ENCODE results near the gene CNOT11.
"Not testable (repeated sequence)": the region's sequence is repeated elsewhere in the genome, so short reads cannot be mapped to it uniquely, and the experiment has no call there.

The CNOT11 gene

DNA sequence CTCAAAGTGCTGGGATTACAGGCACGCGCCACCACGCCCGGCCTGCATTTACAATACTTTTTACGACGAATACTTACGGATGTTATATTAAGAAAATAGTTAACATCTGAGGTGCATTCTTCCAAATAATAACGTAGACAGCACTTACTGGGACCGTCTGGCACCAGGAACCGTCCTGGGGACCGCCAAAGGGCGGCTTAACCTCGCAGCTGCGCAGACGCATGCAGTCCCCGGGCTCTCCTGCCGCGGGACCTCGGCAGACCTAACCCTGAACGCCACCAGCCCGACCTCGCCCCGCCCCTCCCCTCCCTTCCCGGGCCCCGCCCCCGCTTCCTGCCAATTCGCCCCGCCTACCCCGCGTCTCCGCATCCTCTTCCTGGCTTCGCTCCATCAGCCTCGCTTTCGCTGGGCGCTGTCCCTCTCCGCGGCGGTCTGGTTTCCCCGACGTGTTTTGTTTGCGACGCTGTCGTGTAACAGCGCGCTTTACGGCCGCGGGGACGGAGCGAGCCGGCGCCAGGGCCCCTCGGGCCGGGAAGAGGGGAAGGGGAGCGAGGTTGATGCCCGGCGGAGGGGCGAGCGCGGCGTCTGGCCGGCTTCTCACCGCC, at the start of gene CNOT11:
TSS of gene CNOT11 (plus strand) at position 479 of the 605 bp plus-strand sequence. CDS start at position 558, 79 bp downstream.
- DNase-seq = peak; percentile 97

DNA sequence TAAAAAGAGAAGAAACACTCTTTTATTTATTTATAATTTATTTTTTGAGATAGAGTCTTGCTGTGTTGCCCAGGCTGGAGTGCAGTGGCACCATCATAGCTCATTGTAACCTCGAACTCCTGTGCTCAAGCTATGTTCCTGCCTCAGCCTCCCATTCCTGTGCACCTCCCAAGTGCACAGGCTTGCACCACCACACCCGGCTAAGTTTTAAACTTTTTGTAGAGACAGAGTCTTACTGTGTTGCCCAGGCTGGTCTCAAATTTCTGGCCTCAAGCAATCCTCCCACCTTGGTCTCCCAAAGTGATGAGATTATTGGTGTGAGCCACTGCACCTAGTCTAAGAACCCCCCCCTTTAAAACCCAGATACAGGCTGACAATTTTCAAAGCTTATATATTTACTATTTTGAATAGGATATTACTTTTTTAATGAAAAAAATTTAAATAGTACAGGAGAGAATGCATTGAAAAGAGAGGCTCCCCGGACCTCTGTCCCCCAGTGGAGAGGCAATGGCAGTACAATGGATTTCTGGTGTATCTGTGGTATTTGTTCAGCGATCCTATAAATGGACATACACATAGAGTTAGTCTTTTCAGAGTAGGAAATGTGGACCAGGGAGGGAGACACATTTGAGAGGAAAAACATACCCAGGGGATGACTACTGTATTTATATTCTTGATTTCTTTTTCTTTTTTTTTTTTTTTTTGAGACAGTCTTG, 48.1 kb upstream of the CNOT11 start:
- DNase-seq = no peak

DNA sequence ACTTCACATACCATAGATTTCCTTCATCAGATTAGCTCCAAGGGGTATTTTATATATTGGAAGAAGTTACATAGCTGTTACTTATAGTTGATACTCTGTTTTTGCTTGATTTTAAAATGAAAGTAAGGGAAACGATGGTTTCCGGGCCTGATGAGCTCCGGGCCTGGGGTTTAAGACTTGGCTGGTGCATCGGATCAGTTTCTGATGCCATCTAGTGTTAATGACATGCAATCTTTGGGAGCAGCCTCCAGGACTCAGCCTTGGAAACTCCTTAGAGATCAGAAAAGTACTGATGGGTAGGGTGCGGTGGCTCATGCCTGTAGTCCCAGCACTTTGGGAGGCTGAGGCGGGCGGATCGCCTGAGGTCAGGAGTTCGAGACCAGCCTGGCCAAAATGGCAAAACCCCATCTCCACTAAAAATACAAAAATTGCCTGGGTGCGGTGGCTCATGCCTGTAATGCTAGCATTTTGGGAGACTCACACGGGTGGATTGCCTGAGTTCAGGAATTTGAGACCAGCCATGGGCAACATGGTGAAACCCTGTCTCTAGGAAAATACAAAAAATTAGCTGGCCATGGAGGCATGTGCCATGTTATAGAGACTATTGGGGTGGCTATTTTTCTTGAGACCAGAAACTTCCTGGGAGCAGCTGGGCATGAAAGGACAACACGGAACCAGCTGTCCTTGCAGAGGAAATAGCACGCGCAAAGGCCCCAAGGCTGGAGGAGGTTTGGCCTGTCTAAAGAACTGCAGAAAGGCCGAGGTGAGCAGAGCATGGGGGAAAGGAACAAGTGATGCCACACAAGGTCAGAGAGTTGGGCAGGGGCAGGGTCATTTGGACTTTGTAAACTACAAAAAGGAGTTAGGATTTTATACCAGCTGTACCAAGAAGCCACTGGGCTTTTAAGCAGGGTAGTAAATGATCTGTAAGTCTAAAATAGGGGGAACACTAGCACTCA, 46.9 kb upstream of the CNOT11 start:
- peak; percentile 62 for DNase-seq

DNA sequence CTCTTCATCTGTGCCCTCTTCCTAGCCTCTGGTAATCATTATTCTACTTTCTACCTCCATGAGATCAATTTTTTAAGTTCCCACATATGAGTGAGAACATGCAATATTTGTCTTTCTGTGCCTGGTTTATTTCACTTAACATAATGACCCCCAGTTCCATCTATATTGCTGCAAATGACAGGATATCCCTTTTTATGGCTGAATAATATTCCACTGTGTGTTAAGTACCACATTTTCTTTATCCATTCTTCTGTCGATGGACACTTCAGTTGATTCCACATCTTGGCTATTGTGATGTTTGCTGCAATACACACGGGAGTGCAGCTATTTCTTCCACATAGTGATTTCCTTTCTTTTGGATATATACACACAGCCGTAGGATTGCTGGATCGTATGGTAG, 43.9 kb upstream of the CNOT11 start:
- DNase-seq = no peak

DNA sequence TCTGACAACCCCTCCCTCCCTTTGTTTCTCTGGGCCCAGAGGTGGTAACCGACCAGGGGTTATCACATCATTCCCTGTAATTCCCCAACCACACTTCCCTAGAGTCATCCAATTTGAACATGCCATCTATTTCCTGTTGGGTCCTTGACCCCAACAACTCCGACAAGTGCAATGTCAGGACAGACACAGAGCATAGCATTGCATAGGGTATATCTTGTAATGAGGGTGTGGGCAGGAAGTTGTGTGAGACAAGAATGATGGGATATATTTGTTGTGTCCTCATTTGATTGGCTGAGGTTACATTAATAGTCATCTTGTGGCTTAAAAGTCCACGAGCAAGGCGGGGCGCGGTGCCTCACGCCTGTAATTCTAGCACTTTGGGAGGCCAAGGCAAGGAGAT, 33.4 kb upstream of the CNOT11 start:
- no peak for DNase-seq

DNA sequence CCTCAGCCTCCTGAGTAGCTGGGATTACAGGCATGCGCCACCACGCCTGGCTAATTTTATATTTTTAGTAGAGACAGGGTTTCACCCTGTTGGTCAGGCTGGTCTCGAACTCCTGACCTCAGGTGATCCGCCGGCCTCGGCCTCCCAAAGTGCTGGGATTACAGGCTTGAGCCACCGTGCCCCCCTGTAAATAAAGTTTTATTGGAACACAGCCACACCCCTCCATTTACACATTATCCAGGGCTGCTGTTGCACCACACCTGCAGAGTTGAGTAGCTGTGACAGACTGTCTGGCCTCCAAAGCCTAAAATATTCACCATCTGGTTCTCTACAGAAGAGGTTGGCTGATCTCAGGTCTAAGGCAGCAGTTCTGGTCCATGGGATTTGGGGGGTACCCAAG, 32.6 kb upstream of the CNOT11 start:
- not testable (repeated sequence) for DNase-seq

DNA sequence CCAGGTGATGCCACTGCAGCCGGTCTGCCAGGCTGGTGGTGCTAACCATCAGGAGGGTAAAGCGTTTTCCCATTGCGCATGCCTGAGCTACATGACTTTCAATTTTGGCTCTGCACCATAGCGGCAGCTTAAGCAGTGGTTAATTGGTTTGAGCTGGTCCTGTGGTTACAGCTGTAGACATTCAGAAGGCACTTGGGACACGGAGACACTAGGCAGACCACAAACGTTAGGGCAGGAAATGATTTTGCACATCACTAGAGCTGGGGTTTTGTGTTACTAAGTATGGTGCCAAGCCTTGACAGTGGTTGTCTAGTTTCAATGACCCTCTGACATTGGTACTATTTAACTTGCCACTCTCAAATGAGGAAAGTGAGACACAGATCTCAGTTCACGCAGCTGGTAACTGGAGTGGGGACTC, 28.9 kb upstream of the CNOT11 start:
- DNase-seq = no peak

DNA sequence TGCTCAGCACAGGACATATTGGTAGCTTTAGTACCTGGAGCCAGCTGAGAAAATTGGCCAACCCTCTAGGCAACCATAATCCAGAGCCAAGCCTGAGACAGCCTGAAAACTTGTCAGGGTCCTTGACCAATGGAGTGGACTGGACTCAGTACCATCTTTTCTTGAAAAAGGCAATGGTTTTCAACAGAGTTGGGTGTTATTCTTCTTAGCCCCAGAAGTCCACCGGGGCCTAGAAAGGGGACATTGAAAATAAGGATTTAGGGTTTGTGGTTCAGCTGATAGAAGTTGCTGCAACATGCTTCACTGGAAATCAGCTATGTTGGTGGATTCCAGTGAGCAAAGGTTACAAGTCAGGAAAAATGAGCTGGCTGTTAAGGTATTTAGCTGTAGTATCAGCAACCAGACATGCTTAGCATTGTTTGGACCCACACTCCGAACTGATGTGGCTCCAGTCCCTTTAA, 22.1 kb upstream of the CNOT11 start:
- no peak for DNase-seq

DNA sequence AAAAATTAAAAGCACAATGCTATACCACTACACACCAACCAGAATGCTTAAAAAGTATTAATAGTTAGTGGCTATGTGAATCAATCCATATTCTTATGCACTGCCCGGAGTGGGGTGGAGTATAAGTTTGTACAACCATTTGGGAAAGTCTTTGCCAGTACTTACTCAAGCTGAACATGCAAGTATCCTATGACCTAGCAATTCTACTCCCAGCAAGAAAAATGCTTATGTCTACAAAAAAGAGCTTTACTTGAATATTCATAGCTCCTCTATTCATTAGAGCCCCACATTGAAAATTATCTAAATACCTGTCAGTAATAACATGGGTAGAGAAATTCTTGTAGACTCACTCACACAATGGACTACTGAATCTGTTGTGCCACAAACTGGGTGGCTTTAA, 21.4 kb upstream of the CNOT11 start:
- no peak for DNase-seq

DNA sequence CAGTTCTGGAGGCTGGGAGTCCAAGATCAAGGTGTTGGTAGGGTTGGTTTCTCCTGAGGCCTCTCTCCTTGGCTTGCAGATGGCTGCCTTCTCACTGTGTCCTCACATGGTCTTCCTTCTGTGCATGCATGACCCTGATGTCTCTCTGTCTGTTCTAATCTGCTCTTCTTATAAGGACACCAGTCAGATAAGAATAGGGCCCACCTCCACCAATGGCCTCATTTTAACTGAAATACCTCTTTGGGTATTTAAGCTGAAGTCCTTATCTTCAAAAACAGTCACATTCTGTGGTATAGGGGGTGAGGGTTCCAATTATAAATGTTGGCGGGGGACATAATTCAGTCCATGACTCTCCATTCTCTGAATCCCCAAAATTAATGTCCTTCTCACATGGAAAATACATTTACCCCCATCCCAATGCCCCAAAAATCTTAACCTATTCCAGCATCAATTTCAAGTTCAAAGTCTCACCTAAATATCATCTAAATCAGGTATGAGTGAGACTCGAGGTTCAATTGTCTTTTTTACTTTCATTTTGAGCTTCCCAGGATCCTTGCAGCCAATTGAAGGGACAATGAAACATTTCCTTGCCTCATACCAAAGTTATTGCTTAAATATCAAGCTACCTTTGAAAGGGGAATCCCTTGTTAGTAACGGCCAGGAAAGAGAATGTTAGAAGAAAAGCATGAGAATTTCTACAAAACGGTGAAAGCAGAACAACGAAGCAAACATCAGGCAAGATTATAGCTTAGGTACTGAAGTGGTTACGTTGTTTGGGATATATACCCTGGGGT, 20.6 kb upstream of the CNOT11 start:
- no peak for DNase-seq

DNA sequence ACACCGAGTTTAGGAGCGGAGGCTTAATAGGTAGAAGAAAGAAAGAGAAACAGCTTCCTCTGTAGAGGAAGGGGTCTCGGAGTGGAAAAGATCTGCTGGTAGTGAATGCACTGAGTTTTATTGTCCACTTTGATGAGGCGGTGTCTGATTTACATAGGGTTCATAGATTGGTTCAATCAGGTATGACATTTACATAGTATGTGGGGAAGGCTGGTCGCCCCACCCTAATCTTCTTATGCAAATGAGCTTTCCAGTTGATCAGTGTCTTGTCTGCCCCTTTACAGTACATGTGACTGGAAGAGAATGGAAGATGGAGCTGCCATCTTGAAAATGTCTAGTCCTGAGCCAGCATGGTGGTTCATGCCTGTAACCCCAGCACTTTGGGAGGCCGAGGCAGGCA, 19.9 kb upstream of the CNOT11 start:
- no peak for DNase-seq

DNA sequence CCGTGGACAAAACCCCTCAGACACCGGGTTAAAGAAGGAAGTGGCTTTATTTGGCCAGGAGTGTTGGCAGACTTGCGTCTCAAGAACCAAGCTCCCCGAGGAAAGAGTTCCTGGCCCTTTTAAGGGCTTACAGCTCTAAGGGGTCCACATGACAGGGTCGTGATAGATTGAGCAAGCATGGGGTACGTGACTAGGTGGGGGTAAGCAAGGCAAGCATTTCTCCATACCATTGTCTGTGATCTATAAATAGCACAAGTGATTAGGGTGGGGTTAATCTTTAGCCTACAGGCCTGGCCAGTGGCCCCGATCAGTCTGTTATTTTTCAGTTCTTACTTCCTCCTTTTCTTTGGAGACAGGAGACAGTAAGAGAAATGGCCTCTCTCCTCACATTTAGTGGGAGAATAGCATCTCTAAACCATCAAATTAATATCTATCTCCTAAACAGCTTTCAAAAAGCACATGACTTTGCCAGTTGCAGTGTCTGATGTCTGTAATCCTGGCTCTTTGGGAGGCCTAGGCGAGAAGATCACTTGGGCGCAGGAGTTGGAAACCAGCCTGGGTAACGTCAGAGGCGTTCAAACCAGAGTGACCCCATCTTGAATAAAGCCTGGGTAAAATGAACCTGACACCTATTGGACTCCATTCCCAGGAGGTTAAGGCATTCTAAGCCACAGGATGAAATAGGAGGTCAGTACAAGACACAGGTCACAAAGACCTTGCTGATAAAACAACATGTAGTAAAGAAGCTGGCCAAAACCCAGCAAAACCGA, 18.3 kb upstream of the CNOT11 start:
- DNase-seq = no peak

DNA sequence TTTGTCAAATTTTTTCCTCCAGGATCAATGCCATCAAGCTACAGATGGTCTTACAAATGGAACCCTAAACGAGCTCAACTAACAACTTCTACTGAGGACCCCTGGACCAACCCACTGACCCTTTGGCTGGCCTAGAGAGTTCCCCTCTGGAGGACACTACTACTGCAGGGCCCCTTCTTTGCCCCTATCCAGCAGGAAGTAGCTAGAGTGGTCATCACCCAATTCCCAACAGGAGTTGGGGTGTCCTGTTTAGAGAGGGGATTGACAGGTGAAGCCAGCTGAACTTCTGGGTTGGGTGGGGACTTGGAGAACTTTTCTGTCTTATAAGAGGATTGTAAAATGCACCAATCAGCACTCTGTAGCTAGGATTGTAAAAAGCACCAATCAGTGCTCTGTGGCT, 16.7 kb upstream of the CNOT11 start:
- not testable (repeated sequence) for DNase-seq

DNA sequence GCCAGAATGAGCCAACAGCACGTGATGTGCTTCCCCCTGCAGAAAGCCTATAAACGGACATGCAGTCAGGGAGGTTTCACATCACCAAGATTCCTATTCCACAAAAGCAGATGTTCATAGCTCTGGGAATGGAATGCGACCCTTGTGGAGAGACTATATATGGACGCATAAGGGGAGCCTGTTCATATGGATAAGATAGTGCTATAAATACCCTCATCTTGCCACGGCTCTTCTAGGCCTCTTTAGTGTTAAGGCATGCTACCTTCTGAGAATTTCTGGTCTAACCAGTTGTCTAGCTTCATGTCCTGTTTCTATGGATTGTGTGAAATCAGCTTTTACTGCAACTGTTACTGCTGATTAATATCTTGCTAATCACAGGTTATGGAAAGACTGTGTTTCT, 14.7 kb upstream of the CNOT11 start:
- not testable (repeated sequence) for DNase-seq

DNA sequence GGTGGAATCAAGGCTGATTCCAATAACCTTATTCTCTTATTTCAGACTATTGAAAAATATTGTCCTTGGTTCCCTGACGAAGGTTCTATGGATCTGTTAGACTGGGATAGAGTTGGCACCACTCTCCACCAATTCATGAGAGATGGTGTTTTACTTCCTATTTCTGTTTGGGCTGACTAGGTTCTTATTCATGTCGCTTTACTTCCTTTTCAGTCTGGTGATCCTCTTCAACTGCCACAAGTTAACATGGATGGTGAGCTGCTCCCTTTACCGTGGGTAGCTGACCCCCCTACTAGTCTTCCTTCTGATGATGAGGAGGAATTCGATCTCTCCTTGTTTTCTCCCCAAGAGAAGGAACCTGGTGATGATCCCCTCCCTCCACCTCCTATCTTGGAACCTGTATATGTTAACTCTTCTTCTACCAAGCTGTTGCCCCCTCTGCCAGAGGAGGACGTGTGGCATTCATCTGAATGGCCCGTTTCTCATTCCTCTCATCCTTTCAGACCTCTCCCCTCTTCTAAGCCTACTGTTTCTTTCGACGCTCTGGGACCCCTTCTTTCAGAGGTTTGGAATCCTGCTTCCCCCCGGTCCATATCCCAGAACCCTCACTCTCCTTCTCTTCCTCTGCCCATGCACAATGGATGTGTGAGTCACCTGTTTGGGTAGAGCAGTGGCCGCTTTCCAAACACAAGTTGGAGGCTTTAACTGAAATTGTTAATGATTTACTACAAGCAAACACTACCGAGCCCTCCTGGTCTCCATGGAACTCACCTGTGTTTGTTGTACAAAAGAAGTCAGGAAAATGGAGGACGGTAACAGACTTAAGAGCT, 13.5 kb upstream of the CNOT11 start:
- DNase-seq = no peak

DNA sequence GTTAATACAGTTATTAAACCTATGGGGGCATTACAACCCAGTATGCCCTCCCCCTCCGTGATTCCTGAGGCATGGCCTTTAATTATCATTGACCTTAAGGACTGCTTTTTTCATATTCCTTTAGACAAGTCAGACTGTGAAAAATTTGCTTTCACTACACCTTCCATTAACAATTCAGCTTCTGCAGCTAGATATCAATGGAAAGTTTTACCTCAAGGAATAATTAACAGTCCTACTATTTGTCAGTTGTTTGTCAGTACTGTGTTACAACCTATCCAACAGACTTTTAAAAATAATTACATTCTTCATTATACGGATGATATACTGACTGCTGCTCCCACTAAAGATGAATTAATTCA, 12.9 kb upstream of the CNOT11 start:
- DNase-seq = not testable (repeated sequence)

DNA sequence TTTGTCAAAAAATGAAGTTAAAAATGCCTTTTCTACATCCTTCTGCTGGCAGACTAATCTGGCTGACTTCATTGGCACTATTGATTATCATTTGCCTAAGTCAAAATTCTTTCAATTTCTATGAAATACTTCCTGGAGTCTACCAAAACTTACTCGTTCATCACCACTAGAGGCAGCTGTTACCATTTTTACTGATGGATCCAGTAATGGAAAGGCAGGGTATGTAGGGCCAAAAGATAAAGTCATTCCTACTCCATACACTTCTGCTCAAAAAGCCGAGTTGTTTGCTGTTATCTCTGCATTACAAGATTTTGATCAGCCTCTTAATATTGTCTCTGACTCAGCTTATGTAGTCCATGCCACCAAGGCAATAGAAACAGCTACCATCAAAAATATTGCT, 12.0 kb upstream of the CNOT11 start:
- peak; percentile 23 for DNase-seq

DNA sequence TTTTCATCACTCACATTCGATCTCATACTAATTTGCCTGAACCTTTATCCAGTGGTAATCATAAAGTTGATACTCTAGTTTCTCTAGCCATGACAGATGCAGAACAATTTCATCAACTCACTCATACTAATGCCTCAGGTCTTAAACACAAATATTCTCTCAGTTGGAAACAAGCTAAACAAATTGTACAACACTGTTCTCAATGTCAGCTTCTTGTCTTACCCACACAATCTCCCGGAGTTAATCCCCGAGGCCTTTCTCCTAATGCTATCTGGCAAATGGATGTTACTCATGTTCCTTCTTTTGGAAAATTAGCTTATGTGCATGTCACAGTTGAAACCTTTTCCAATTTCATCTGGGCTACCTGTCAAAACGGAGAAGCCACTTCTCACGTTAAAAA, 11.5 kb upstream of the CNOT11 start:
- DNase-seq = no peak

DNA sequence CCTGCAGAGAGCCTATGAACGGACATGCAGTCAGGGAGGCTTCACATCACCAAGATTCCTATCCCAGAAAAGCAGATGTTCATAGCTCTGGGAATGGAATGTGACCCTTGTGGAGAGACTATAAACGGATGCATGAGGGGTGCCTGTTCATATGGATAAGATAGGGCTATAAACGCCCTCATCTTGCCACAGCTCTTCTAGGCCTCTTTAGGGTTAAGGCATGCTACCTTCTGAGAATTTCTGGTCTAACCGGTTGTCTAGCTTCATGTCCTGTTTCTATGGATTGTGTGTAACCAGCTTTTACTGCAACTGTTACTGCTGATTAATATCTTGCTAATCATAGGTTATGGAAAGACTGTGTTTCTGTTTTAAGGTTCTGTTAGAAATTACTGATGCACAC, 8.3 kb upstream of the CNOT11 start:
- not testable (repeated sequence) for DNase-seq

DNA sequence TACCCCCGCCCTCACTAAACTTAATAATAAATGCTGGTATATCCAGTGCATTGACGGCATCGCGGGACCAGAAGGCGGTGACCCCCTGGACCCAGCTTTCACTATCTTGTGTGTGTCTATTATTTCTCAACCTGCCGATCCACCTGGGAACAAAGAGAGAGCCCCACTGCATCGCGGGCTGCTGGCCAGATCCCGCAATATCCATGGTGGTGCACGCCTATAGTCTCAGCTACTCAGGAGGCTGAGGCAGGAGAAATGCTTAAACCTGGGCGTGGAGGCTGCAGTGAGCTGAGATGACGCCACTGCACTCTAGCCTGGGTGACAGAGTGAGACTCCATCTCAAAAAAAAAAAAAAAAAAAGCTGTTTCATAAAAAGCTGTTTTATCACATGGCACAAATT, 7.8 kb upstream of the CNOT11 start:
- DNase-seq = not testable (repeated sequence)

DNA sequence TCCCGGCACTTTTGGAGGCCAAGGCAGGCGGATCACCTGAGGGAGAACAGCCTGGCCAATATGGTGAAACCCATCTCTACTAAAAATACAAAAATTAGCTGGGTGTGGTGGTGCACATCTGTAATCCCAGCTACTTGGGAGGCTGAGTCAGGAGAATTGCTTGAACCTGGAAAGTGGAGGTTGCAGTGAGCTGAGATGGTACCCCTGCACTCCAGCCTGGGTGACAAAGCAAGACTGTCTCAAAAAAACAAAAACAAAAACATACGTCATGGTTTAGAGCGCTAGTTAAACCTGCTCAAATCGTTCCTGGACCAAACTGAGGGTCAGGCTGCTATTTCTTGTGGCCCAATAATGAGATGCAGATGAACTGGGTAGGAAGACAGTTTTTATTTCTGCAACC, 7.2 kb upstream of the CNOT11 start:
- not testable (repeated sequence) for DNase-seq
